ENCODE measurements around the gene KCNK6. TPM values are rescaled to one million over a fixed set of nuclear protein-coding genes. Genes with fewer than 3 reads are reported as not detected.
A peak's percentile ranks its signal among the peaks of the same experiment; 100 is the strongest.

Gene KCNK6
- total RNA-seq, 1 donor from 2014 or later: 29.2 TPM

- H3K4me3 Mint-ChIP-seq (ENCODE audit: unreplicated experiment): no peak overlapping the region
- no peak for TF ChIP-seq CTCF (IDR thresholded peaks at IDR 0.05)
- H3K36me3 Mint-ChIP-seq (ENCODE audit: low read depth): no peaks in the 10 kb centered on the region
- H3K4me1 Mint-ChIP-seq (ENCODE audit: low read depth): peaks cover 40% of the 10 kb centered on the region
- peak overlapping the region; percentile 87 for H3K27ac Mint-ChIP-seq (ENCODE audit: unreplicated experiment)
- no peak for DNase-seq (ENCODE audit: low spot score)
- H3K27me3 Mint-ChIP-seq (ENCODE audit: low read depth): no peaks in the 10 kb centered on the region
- H3K9me3 Mint-ChIP-seq (ENCODE audit: low read depth): no peaks in the 10 kb centered on the region
These were observed 42.1 kb upstream of the KCNK6 start for GRCh38 chr19:38277549-38277948.

- H3K27ac Mint-ChIP-seq (ENCODE audit: unreplicated experiment): peak overlapping the region; percentile 87
- no peak overlapping the region for H3K4me3 Mint-ChIP-seq (ENCODE audit: unreplicated experiment)
- H3K4me1 Mint-ChIP-seq (ENCODE audit: low read depth): peaks cover 40% of the 10 kb centered on the region
- TF ChIP-seq CTCF (IDR thresholded peaks at IDR 0.05): no peak
- DNase-seq (ENCODE audit: low spot score): no peak
- H3K27me3 Mint-ChIP-seq (ENCODE audit: low read depth): no peaks in the 10 kb centered on the region
- no peaks in the 10 kb centered on the region for H3K36me3 Mint-ChIP-seq (ENCODE audit: low read depth)
- no peaks in the 10 kb centered on the region for H3K9me3 Mint-ChIP-seq (ENCODE audit: low read depth)
These were observed 41.5 kb upstream of the KCNK6 start for GRCh38 chr19:38277969-38278680.

GRCh38 chr19:38278751-38279150, 40.9 kb upstream of the KCNK6 start:
- no peaks in the 10 kb centered on the region for H3K36me3 Mint-ChIP-seq (ENCODE audit: low read depth)
- H3K27me3 Mint-ChIP-seq (ENCODE audit: low read depth): no peaks in the 10 kb centered on the region
- no peak for TF ChIP-seq CTCF (IDR thresholded peaks at IDR 0.05)
- H3K27ac Mint-ChIP-seq (ENCODE audit: unreplicated experiment): peak overlapping the region; percentile 87
- no peak for DNase-seq (ENCODE audit: low spot score)
- no peak overlapping the region for H3K4me3 Mint-ChIP-seq (ENCODE audit: unreplicated experiment)
- peaks cover 40% of the 10 kb centered on the region for H3K4me1 Mint-ChIP-seq (ENCODE audit: low read depth)
- no peaks in the 10 kb centered on the region for H3K9me3 Mint-ChIP-seq (ENCODE audit: low read depth)

- DNase-seq (ENCODE audit: low spot score): no peak
- Mint-ChIP-seq H3K9me3 (ENCODE audit: low read depth) (no peaks in the 10 kb centered on the region), H3K27me3 (ENCODE audit: low read depth) (no peaks in the 10 kb centered on the region), H3K27ac (ENCODE audit: unreplicated experiment) (no peak overlapping the region), H3K4me1 (ENCODE audit: low read depth) (peaks cover 36% of the 10 kb centered on the region), H3K4me3 (ENCODE audit: unreplicated experiment) (no peak overlapping the region), H3K36me3 (ENCODE audit: low read depth) (no peaks in the 10 kb centered on the region)
- no peak for TF ChIP-seq CTCF (IDR thresholded peaks at IDR 0.05)
These were observed 39.4 kb upstream of the KCNK6 start for GRCh38 chr19:38280030-38280921.

- H3K36me3 Mint-ChIP-seq (ENCODE audit: low read depth): no peaks in the 10 kb centered on the region
- no peak overlapping the region for H3K27ac Mint-ChIP-seq (ENCODE audit: unreplicated experiment)
- H3K4me3 Mint-ChIP-seq (ENCODE audit: unreplicated experiment): no peak overlapping the region
- H3K9me3 Mint-ChIP-seq (ENCODE audit: low read depth): no peaks in the 10 kb centered on the region
- peaks cover 35% of the 10 kb centered on the region for H3K4me1 Mint-ChIP-seq (ENCODE audit: low read depth)
- no peak for TF ChIP-seq CTCF (IDR thresholded peaks at IDR 0.05)
- no peak for DNase-seq (ENCODE audit: low spot score)
- H3K27me3 Mint-ChIP-seq (ENCODE audit: low read depth): no peaks in the 10 kb centered on the region
These were observed 37.7 kb upstream of the KCNK6 start for GRCh38 chr19:38281811-38282566.

All from chondrocyte (in vitro differentiated cells).